ENCODE measurements around the gene CADM1. TPM values are rescaled to one million over a fixed set of nuclear protein-coding genes. Genes with fewer than 3 reads are reported as not detected.

Gene CADM1
- total RNA-seq, 1 experiment from 2014 or later, result 0.79 TPM

- H3K27me3 ChIP-seq (ENCODE audit: insufficient read depth, low read length), result no peaks in the 10 kb centered on the region
- no TSS peak for BruUV-seq (replicated peaks)
- CTCF ChIA-PET, result no interaction called here
- H3K4me3 ChIP-seq (replicated peaks in 1 of 2; ENCODE audit: low read depth in 1 of 2, low read length in 2 of 2), result no peak overlapping the region
- H3K4me2 ChIP-seq (ENCODE audit: low read length), result no peak overlapping the region
- no peak overlapping the region for H3K27ac ChIP-seq (ENCODE audit: low read depth, low read length)
- POLR2A ChIA-PET, result no interaction called here
- intact Hi-C loops (cut with micrococcal nuclease), result no loop called here
- no peaks in the 10 kb centered on the region for H3K36me3 ChIP-seq (ENCODE audit: control insufficient read depth in 1 of 2, insufficient read depth in 2 of 2, low read length in 2 of 2)
- ATAC-seq (no peak), DNase-seq (ENCODE audit: low read depth, low spot score) (no peak)
- TF ChIP-seq RAD21 (IDR thresholded peaks at IDR 0.05; ENCODE audit: low read depth) (no peak), ELF1 (IDR thresholded peaks at IDR 0.05; ENCODE audit: borderline replicate concordance, low read depth) (no peak), EZH2phosphoT487 (IDR thresholded peaks at IDR 0.05; ENCODE audit: borderline replicate concordance) (no peak), ZNF274 (IDR thresholded peaks at IDR 0.05; ENCODE audit: low read depth, low read length) (no peak), ZFX (IDR thresholded peaks at IDR 0.05) (no peak), CTCF (IDR thresholded peaks at IDR 0.05 in 2 of 3, conservative IDR thresholded peaks at IDR 0.05 in 1 of 3; ENCODE audit: borderline replicate concordance in 1 of 3, insufficient read depth in 1 of 3, low read depth in 2 of 3, low read length in 2 of 3) (no peak), REST (IDR thresholded peaks at IDR 0.05; ENCODE audit: low read depth) (no peak), JUND (IDR thresholded peaks at IDR 0.05) (no peak), ATF3 (IDR thresholded peaks at IDR 0.05) (no peak), MAX (IDR thresholded peaks at IDR 0.05) (no peak), ZBTB33 (IDR thresholded peaks at IDR 0.05; ENCODE audit: extremely low read depth, insufficient replicate concordance, low read length) (no peak), EGR1 (IDR thresholded peaks at IDR 0.05; ENCODE audit: low read depth) (no peak), TCF7L2 (IDR thresholded peaks at IDR 0.05; ENCODE audit: borderline replicate concordance, extremely low read depth, insufficient read depth, insufficient read length) (no peak), CBX3 (IDR thresholded peaks at IDR 0.05; ENCODE audit: low read depth) (no peak), POLR2A (IDR thresholded peaks at IDR 0.05; ENCODE audit: borderline replicate concordance, extremely low read depth, insufficient read depth, insufficient read length) (no peak), POLR2AphosphoS5 (IDR thresholded peaks at IDR 0.05; ENCODE audit: low read depth, low read length) (no peak), CEBPB (IDR thresholded peaks at IDR 0.05; ENCODE audit: low read depth) (no peak), EZH2 (IDR thresholded peaks at IDR 0.05) (no peak), YY1 (IDR thresholded peaks at IDR 0.05; ENCODE audit: extremely low read depth, insufficient replicate concordance, low read depth, low read length) (no peak)
- H3K79me2 ChIP-seq (ENCODE audit: insufficient read depth, low read length), result no peaks in the 10 kb centered on the region
- RAD21 ChIA-PET (ENCODE audit: low non-redundant PET in 1 of 2, low total read pairs in 2 of 2, uncharacterized antibody in 2 of 2, unreplicated experiment in 2 of 2), result no interaction called here
- no peaks in the 10 kb centered on the region for H4K20me1 ChIP-seq (ENCODE audit: insufficient read depth)
- no peak overlapping the region for H3K9ac ChIP-seq (ENCODE audit: low read length)
- no peaks in the 10 kb centered on the region for H3K4me1 ChIP-seq (ENCODE audit: control insufficient read depth in 1 of 2, insufficient read depth in 2 of 2, low read length in 2 of 2)
- no peaks in the 10 kb centered on the region; a peak in 2 of 4 replicates for H3K9me3 ChIP-seq (ENCODE audit: control insufficient read depth in 1 of 2, insufficient read depth in 1 of 2, low read depth in 1 of 2, low read length in 2 of 2)
- no peaks in the 10 kb centered on the region for H3K9me2 ChIP-seq (ENCODE audit: insufficient read depth)
- no peak overlapping the region for H2AFZ ChIP-seq (ENCODE audit: low read depth, low read length, poor library complexity, severe bottlenecking)
Observed at GRCh38 chr11:115297330-115297729, 206.9 kb downstream of the CADM1 start.

Data from HCT116 (cell line).